Measurements from ENCODE around the gene CAMK2G. TPM values are rescaled to one million over a fixed set of nuclear protein-coding genes. Genes with fewer than 3 reads are reported as not detected.
A peak's percentile ranks its signal among the peaks of the same experiment; 100 is the strongest.
"Not testable (repeated sequence)": the region's sequence is repeated elsewhere in the genome, so short reads cannot be mapped to it uniquely, and the experiment has no call there.

CAMK2G gene
- total RNA-seq, 1 experiment from 2014 or later, result 41.4 TPM

DNA sequence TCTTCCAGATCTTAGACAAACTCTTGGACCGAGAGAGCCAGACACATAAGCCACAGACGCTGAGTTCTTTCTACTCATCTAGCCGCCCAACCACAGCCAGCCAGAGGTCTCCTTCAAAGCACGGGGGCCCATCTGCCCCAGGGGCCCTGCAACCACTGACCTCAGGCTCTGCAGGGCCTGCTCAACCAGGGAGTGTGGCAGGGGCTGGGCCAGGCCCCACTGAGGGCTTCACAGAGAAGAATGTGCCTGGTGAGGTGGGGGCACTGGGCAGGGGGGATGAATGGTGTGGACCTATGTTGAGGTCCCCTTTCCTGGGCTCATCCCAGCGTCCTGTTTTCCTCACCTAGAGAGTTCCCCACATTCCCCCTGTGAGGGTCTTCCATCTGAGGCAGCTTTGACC lies 77.6 kb downstream of the CAMK2G start:
- no peak for DNase-seq (ENCODE audit: low read depth, low spot score)
- CTCF ChIA-PET, result no interaction called here
- TF ChIP-seq SIN3A (IDR thresholded peaks at IDR 0.05; ENCODE audit: borderline replicate concordance, insufficient read depth, low read depth, low read length), result no peak
- peak; percentile 32; the same call in 1 of the 2 replicates for TF ChIP-seq POLR2AphosphoS5 (IDR thresholded peaks at IDR 0.05; ENCODE audit: low read depth, low read length)
- no peak for TF ChIP-seq CTCF (IDR thresholded peaks at IDR 0.05)
- TF ChIP-seq TCF7L2 (IDR thresholded peaks at IDR 0.05; ENCODE audit: low read depth, low read length), result no peak
- TF ChIP-seq, protein P1, sequence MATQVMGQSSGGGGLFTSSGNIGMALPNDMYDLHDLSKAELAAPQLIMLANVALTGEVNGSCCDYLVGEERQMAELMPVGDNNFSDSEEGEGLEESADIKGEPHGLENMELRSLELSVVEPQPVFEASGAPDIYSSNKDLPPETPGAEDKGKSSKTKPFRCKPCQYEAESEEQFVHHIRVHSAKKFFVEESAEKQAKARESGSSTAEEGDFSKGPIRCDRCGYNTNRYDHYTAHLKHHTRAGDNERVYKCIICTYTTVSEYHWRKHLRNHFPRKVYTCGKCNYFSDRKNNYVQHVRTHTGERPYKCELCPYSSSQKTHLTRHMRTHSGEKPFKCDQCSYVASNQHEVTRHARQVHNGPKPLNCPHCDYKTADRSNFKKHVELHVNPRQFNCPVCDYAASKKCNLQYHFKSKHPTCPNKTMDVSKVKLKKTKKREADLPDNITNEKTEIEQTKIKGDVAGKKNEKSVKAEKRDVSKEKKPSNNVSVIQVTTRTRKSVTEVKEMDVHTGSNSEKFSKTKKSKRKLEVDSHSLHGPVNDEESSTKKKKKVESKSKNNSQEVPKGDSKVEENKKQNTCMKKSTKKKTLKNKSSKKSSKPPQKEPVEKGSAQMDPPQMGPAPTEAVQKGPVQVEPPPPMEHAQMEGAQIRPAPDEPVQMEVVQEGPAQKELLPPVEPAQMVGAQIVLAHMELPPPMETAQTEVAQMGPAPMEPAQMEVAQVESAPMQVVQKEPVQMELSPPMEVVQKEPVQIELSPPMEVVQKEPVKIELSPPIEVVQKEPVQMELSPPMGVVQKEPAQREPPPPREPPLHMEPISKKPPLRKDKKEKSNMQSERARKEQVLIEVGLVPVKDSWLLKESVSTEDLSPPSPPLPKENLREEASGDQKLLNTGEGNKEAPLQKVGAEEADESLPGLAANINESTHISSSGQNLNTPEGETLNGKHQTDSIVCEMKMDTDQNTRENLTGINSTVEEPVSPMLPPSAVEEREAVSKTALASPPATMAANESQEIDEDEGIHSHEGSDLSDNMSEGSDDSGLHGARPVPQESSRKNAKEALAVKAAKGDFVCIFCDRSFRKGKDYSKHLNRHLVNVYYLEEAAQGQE (IDR thresholded peaks at IDR 0.05; ENCODE audit: insufficient read depth in 1 of 2, low read depth in 2 of 2, low read length in 1 of 2), result no peak
- TSS peak; percentile 24 for BruUV-seq (replicated peaks)
- in situ Hi-C loops (cut with HindIII; ENCODE audit: low pct_unique_long_range_greater_than_20kb, low sequenced_read_pairs) (no loop called here), intact Hi-C loops (cut with micrococcal nuclease; ENCODE audit: unreplicated experiment) (no loop called here)
- Histone ChIP-seq H3K9me3 (ENCODE audit: control insufficient read depth, insufficient read depth, low read depth, low read length) (no peaks in the 10 kb centered on the region), H3K36me3 (ENCODE audit: control insufficient read depth, insufficient read depth, low read length) (peaks cover 8% of the 10 kb centered on the region), H3K4me3 (ENCODE audit: low read depth in 2 of 2, low read length in 2 of 2) (no peak overlapping the region), H3K27ac (ENCODE audit: low read length) (no peak overlapping the region), H3K27me3 (ENCODE audit: control insufficient read depth, insufficient read depth, low read length) (no peaks in the 10 kb centered on the region), H3K4me1 (ENCODE audit: control insufficient read depth, insufficient read depth, low read length) (no peaks in the 10 kb centered on the region)
- POLR2A ChIA-PET, result no interaction called here
- ATAC-seq, result no peak

DNA sequence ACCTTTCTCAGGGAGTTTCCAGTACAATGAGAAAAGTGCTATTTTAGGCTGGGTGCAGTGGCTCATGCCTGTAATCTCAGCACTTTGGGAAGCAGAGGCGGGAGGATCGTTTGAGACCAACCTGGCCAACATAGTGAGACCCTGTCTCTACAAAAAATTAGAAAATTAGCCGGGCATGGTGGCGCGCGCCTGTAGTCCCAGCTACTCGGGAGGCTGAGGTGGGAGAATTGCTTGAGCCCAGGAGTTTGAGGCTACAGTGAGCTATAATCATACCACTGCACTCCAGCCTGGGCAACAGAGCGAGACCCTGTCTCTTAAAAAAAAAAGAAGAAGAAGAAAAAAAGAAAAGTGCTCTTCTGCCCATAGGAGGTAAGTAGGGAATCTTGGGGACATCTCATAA lies 78.3 kb downstream of the CAMK2G start:
- POLR2A ChIA-PET; DNase-seq (ENCODE audit: low read depth, low spot score); H3K27ac ChIP-seq (ENCODE audit: low read length); H3K4me1 ChIP-seq (ENCODE audit: control insufficient read depth, insufficient read depth, low read length); in situ Hi-C loops (cut with HindIII; ENCODE audit: low pct_unique_long_range_greater_than_20kb, low sequenced_read_pairs); H3K9me3 ChIP-seq (ENCODE audit: control insufficient read depth, insufficient read depth, low read depth, low read length); H3K27me3 ChIP-seq (ENCODE audit: control insufficient read depth, insufficient read depth, low read length); ATAC-seq; BruUV-seq (replicated peaks); intact Hi-C loops (cut with micrococcal nuclease; ENCODE audit: unreplicated experiment); CTCF ChIA-PET; H3K4me3 ChIP-seq (ENCODE audit: low read depth in 2 of 2, low read length in 2 of 2): not testable (repeated sequence)
- peaks cover 10% of the 10 kb centered on the region for H3K36me3 ChIP-seq (ENCODE audit: control insufficient read depth, insufficient read depth, low read length)

DNA sequence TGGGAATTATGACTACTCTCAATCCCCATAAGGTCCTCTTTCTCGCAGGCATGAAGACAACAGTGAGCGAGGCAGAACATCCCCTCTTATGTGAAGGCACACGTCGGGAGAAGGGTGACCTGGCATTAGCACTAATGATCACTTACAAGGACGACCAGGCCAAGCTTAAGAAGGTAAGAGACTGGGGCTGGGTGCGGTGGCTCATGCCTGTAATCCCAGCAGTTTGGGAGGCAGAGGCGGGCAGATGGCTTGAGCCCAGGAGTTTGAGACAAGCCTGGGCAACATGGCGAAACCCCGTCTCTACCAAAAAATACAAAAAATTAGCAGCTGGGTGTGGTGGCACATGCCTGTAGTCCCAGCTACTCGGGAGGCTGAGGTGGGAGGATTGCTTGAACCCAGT lies 78.9 kb downstream of the CAMK2G start:
- CTCF ChIA-PET; in situ Hi-C loops (cut with HindIII; ENCODE audit: low pct_unique_long_range_greater_than_20kb, low sequenced_read_pairs): not testable (repeated sequence)

More for the DNA sequence above, 78.9 kb downstream of the CAMK2G start:
- BruUV-seq (replicated peaks); H3K4me1 ChIP-seq (ENCODE audit: control insufficient read depth, insufficient read depth, low read length); DNase-seq (ENCODE audit: low read depth, low spot score); ATAC-seq; H3K4me3 ChIP-seq (ENCODE audit: low read depth in 2 of 2, low read length in 2 of 2); H3K27ac ChIP-seq (ENCODE audit: low read length); intact Hi-C loops (cut with micrococcal nuclease; ENCODE audit: unreplicated experiment); H3K9me3 ChIP-seq (ENCODE audit: control insufficient read depth, insufficient read depth, low read depth, low read length); H3K27me3 ChIP-seq (ENCODE audit: control insufficient read depth, insufficient read depth, low read length); POLR2A ChIA-PET: not testable (repeated sequence)
- peaks cover 13% of the 10 kb centered on the region for H3K36me3 ChIP-seq (ENCODE audit: control insufficient read depth, insufficient read depth, low read length)

Measured in Panc1 (cell line).